GM12891 (cell line): ENCODE results near the gene SCNN1B.
A peak's percentile ranks its signal among the peaks of the same experiment; 100 is the strongest.
"Not testable (repeated sequence)": the region's sequence is repeated elsewhere in the genome, so short reads cannot be mapped to it uniquely, and the experiment has no call there.

Experiments
- DNase-seq: peaks from one replicate; pipeline ENCODE4 v3.0.0; 2011; ENCODE audit warnings: low spot score; ENCODE audit not compliant: insufficient read length
- FAIRE-seq: peaks from 2 replicates; lab custom pipeline; 2011; peaks lifted over from hg19 to GRCh38; lab: Jason Lieb, UNC
- PAX5 ChIP-seq: IDR thresholded peaks from 2 replicates; pipeline ENCODE4 v1.6.1; 2011; ENCODE audit warnings: low read length, moderate library complexity, mild to moderate bottlenecking; ENCODE audit not compliant: insufficient read depth, severe bottlenecking
- POLR2A ChIP-seq: IDR thresholded peaks from 2 replicates; pipeline ENCODE4 v1.6.1; 2011; ENCODE audit warnings: low read depth, low read length, control low read depth
- POLR2AphosphoS5 ChIP-seq: IDR thresholded peaks from 2 replicates; pipeline ENCODE4 v1.6.1; 2011; ENCODE audit warnings: low read depth, low read length, control low read depth
- POU2F2 ChIP-seq: IDR thresholded peaks from 2 replicates; pipeline ENCODE4 v1.6.1; 2011; ENCODE audit warnings: low read depth, mild to moderate bottlenecking, control low read depth, low read length, moderate library complexity
- SPI1 ChIP-seq: IDR thresholded peaks from 2 replicates; pipeline ENCODE4 v1.6.1; 2011; ENCODE audit warnings: low read depth, low read length, control low read depth
- TAF1 ChIP-seq: IDR thresholded peaks from 2 replicates; pipeline ENCODE4 v1.6.1; 2011; ENCODE audit warnings: low read depth, low read length, control low read depth

Gene SCNN1B

GRCh38 chr16:23375643-23376042 is 73.5 kb downstream of the SCNN1B start:
- DNase-seq (no peak), FAIRE-seq (no peak)
- TF ChIP-seq POLR2AphosphoS5: no peak
- no peak for TF ChIP-seq POU2F2
- no peak for TF ChIP-seq POLR2A
- no peak for TF ChIP-seq TAF1
- no peak for TF ChIP-seq PAX5
- TF ChIP-seq SPI1: no peak

DNA sequence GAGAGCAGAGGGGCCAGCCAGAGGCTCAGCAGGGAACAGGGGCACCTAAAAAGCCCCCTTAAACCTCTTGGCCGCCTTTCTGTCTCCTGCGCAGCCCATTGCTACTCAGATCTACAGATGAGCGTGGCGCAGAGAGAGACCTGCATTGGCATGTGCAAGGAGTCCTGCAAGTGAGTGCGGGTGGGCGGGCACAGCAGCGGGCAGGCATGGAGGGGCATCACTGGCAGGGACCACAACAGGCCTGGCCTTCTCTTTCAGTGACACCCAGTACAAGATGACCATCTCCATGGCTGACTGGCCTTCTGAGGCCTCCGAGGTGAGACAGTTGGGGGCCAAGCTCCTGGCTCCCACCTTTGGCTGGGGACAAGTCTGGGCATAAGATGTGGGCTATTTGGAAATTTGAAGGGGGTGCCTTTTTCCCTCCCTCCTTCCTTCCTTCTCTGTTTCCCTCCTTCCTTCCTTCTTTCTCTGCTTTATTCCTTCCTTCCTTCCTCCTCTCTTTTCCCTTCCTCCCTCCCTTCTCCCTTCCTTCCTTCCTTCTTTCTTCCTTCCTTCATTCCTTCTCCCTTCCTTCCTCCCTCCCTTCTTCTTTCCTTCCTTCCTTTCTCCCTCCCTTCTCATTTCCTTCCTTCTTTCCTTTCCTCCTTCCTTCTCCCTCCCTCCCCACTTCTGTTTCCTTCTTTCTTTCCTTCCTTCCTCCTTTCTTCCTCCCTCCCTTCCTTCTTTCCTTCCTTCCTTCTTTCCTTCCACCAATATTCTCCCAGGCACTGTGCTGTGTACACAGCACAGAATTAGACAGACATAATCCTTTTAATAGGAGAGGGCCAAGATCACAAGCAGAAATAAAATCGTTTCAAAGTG is 75.2 kb downstream of the SCNN1B start:
- TF ChIP-seq TAF1: no peak
- TF ChIP-seq SPI1: no peak
- no peak for TF ChIP-seq POLR2A
- TF ChIP-seq PAX5: no peak
- TF ChIP-seq POU2F2: no peak
- TF ChIP-seq POLR2AphosphoS5: no peak
- FAIRE-seq: no peak
- no peak for DNase-seq

DNA sequence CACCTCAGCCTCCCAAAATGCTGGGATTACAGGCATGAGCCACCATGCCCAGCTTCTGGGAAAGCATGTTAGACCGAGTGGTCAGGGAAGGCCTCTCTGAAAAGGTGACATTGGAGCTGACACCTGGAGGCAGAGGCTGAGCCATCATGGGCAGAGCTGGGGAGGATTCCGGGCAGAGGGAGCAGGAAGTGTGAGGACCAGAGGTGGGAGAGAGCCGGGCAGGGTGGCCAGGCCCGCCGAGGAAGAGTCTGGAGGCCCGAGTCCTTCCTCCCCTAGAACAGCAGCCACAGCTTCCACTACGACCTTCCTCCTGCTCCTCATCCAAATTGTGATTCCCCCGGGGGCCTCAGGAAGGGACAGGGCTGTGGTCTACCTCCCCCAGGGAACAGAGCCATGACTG is 76.2 kb downstream of the SCNN1B start:
- FAIRE-seq (no peak), DNase-seq (no peak)
- no peak for TF ChIP-seq POLR2AphosphoS5
- no peak for TF ChIP-seq PAX5
- TF ChIP-seq TAF1: no peak
- no peak for TF ChIP-seq POU2F2
- TF ChIP-seq SPI1: no peak
- no peak for TF ChIP-seq POLR2A

- DNase-seq (no peak), FAIRE-seq (no peak)
- TF ChIP-seq POLR2AphosphoS5 (no peak), SPI1 (no peak), POU2F2 (no peak), POLR2A (no peak), PAX5 (no peak)
Measured at GRCh38 chr16:23378921-23379320, 76.8 kb downstream of the SCNN1B start.

GRCh38 chr16:23379707-23380106 is 77.6 kb downstream of the SCNN1B start:
- DNase-seq (no peak), FAIRE-seq (no peak)
- TF ChIP-seq POU2F2 (no peak), TAF1 (no peak), POLR2A (no peak)

DNA sequence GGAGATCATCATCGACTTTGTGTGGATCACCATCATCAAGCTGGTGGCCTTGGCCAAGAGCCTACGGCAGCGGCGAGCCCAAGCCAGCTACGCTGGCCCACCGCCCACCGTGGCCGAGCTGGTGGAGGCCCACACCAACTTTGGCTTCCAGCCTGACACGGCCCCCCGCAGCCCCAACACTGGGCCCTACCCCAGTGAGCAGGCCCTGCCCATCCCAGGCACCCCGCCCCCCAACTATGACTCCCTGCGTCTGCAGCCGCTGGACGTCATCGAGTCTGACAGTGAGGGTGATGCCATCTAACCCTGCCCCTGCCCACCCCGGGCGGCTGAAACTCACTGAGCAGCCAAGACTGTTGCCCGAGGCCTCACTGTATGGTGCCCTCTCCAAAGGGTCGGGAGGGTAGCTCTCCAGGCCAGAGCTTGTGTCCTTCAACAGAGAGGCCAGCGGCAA is 78.4 kb downstream of the SCNN1B start:
- FAIRE-seq (no peak), DNase-seq (no peak)
- TF ChIP-seq PAX5 (no peak), POLR2AphosphoS5 (no peak), POU2F2 (no peak), TAF1 (no peak), SPI1 (no peak), POLR2A (no peak)

DNA sequence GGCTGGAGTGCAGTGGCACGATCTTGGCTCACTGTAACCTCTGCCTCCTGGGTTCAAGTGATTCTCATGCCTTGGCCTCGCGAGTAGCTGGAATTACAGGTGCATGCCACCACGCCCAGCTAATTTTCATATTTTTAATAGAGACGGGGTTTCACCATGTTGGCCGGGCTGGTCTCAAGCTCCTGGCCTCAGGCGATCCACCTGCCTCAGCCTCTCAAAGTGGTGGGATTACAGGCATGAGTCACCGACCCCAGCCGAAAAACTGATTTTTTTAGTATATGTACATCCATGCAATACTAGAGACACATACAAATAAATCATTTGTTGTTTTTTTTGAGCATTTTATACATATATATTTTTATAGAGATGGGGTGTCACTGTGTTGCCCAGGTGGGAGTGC is 79.6 kb downstream of the SCNN1B start:
- not testable (repeated sequence) for FAIRE-seq, DNase-seq

DNA sequence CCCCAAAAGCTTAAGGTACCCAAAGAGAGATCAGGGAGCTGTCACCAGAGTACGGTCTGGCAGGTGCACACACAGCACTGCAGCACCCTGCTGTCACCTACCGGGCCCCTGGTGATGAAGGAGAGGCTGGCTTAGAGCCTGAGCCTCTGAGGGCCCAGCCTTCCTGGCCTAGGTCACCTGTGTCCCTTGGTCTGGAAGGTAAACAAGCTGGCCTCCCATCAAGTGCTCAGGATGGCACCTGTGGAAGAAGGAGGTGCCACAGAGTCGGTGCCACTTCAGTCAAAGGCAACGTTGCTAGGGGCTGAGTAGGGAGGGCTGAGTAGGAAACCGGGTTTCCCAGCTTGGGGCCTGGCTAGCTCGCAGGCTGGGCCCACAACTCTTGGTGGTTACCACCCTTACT is 80.2 kb downstream of the SCNN1B start:
- FAIRE-seq: peak; percentile 20
- no peak for DNase-seq
- no peak for TF ChIP-seq PAX5

DNA sequence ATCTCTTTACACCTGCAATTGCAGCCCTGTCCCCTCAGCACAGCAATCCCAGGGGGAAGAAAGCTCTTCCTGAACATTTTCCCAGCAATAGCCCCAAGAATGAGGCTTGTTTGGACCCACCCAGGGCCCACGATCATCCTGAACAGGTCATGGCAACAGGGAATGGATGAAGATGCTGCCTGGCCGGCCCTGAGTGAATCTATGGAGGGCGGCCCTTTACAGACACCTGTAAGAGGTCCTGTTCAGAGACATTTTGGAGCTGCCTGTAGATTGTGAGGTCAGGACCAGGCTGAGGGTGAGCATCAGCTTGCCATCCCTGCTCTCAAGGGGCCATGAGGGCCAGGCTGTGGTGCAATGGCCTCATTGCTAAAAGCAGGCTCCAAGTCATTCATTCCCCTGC is 81.8 kb downstream of the SCNN1B start:
- FAIRE-seq (no peak), DNase-seq (no peak)
- TF ChIP-seq SPI1 (no peak), PAX5 (no peak), POU2F2 (no peak), POLR2AphosphoS5 (no peak), TAF1 (no peak), POLR2A (no peak)

DNA sequence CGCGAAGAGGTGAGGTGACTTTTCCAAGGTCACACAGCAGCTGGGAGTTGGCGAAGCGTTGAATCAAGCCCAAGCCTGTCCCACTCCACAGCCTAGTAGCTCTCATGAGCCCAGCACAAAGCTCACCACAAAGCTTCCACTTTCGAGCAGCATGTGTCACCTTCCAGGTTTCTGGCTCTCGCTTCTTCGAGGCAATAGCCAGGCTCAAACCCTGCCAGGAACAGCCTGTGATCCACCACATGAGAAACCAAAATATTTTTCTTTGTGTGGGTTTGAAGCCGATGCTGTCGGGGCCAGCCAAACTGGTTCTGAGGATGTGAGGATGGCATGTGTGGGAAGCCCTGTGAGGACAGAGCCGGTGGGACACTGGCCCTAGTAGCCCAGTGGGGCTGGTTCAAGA is 82.8 kb downstream of the SCNN1B start:
- DNase-seq (no peak), FAIRE-seq (no peak)
- no peak for TF ChIP-seq TAF1
- no peak for TF ChIP-seq PAX5
- TF ChIP-seq POLR2AphosphoS5: no peak
- no peak for TF ChIP-seq SPI1
- TF ChIP-seq POU2F2: no peak
- no peak for TF ChIP-seq POLR2A

DNA sequence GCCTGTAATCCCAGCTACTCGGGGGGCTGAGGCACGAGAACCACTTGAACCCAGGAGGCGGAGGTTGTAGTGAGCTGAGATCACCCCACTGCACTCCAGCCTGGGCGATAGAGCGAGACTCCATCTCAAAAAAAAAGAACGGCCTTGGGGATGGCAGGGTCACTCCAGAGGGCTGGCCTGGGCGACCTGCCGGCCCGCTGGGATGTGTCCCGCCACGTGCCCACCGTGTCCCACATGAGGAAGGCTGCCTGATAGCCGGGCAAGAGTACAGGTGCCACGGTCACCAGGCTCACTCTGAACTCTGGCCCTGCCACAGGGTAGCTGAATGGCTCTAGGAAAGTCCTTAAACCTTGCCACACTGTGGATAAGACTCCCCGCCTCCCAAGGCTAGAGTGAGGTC is 83.3 kb downstream of the SCNN1B start:
- FAIRE-seq: no peak
- DNase-seq: no peak

More for the DNA sequence above, 83.3 kb downstream of the SCNN1B start:
- TF ChIP-seq POLR2A (no peak), PAX5 (no peak), POLR2AphosphoS5 (no peak), POU2F2 (no peak), TAF1 (no peak), SPI1 (no peak)
